ENCODE data around the gene RNASE12.
"Not testable (repeated sequence)": the region's sequence is repeated elsewhere in the genome, so short reads cannot be mapped to it uniquely, and the experiment has no call there.

The RNASE12 gene

DNA sequence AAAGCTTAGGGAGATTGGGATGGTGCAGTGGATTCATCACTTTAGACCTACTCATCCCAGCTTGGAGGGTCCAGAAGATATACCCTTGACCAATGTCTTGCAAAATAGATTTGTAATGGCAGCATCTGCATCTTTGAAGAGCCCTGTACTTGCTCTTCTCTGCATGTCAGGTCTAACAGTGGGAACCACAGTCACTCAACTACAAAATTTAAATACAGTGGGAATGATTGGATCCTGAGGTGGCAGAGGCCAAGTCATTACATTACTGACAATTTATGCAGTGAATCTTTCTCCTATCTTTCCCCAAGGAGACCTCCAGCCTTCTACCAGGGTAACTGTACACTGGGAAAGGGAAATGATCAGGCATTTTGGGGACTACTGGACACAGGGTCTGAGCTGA is 22.1 kb downstream of the RNASE12 start:
- H3K27ac ChIP-seq (ENCODE audit: poor library complexity, severe bottlenecking) = no peak overlapping the region
- TF ChIP-seq, protein P1, sequence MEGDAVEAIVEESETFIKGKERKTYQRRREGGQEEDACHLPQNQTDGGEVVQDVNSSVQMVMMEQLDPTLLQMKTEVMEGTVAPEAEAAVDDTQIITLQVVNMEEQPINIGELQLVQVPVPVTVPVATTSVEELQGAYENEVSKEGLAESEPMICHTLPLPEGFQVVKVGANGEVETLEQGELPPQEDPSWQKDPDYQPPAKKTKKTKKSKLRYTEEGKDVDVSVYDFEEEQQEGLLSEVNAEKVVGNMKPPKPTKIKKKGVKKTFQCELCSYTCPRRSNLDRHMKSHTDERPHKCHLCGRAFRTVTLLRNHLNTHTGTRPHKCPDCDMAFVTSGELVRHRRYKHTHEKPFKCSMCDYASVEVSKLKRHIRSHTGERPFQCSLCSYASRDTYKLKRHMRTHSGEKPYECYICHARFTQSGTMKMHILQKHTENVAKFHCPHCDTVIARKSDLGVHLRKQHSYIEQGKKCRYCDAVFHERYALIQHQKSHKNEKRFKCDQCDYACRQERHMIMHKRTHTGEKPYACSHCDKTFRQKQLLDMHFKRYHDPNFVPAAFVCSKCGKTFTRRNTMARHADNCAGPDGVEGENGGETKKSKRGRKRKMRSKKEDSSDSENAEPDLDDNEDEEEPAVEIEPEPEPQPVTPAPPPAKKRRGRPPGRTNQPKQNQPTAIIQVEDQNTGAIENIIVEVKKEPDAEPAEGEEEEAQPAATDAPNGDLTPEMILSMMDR (IDR thresholded peaks at IDR 0.05; ENCODE audit: poor library complexity, severe bottlenecking) = no peak
- DNase-seq (ENCODE audit: low spot score) (no peak), ATAC-seq (ENCODE audit: low read depth) (no peak)
- H3K4me3 ChIP-seq (ENCODE audit: severe bottlenecking) = no peak overlapping the region
- no peaks in the 10 kb centered on the region for H3K4me1 ChIP-seq (ENCODE audit: insufficient read depth, poor library complexity, severe bottlenecking)
- H3K27me3 ChIP-seq (ENCODE audit: insufficient read depth, poor library complexity, severe bottlenecking) = no peaks in the 10 kb centered on the region
- no peaks in the 10 kb centered on the region for H3K36me3 ChIP-seq (ENCODE audit: low read depth)
- no peaks in the 10 kb centered on the region for H3K9me3 ChIP-seq (ENCODE audit: severe bottlenecking)

DNA sequence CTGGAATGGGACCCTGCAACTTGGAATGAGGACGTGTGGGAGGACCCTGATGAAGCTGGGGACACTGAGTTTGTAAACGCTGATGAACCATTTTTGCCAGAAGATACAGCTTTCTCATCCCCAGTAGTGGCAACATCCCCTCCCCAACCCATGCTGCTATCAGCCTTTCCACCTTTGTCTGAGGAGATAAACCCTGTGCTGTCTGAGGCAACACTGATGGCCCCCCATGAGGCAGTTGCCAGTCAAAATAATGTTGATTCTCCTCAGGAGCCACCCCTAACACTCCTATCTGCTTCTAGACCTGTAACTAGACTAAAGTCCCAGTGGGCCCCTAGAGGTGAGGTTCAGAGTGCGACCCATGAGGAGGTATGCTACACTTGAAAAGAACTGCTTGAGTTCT is 22.8 kb downstream of the RNASE12 start:
- no peak for DNase-seq (ENCODE audit: low spot score)
- TF ChIP-seq, protein P1 (IDR thresholded peaks at IDR 0.05; ENCODE audit: poor library complexity, severe bottlenecking) = no peak
- Histone ChIP-seq H3K27ac (ENCODE audit: poor library complexity, severe bottlenecking) (no peak overlapping the region), H3K27me3 (ENCODE audit: insufficient read depth, poor library complexity, severe bottlenecking) (no peaks in the 10 kb centered on the region), H3K4me1 (ENCODE audit: insufficient read depth, poor library complexity, severe bottlenecking) (no peaks in the 10 kb centered on the region), H3K9me3 (ENCODE audit: severe bottlenecking) (no peaks in the 10 kb centered on the region), H3K36me3 (ENCODE audit: low read depth) (no peaks in the 10 kb centered on the region), H3K4me3 (ENCODE audit: severe bottlenecking) (no peak overlapping the region)
- ATAC-seq (ENCODE audit: low read depth) = no peak

DNA sequence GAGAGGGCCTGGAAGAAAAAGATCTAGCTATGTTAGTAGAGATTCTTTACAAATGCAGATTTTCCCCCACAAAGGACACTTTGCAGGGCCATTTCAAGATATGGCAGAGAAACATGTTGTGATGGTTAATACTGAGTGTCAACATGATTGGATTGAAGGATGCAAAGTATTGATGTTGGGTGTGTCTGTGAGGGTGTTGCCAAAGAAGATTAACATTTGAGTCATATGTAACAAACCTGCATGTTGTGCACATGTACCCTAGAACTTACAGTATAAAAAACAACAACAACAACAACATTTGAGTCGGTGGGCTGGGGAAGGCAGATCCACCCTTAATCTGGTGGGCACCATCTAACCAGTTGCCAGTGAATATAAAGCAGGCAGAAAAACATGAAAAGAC is 24.0 kb downstream of the RNASE12 start:
- not testable (repeated sequence) for H3K27ac ChIP-seq (ENCODE audit: poor library complexity, severe bottlenecking); DNase-seq (ENCODE audit: low spot score); ATAC-seq (ENCODE audit: low read depth); H3K4me1 ChIP-seq (ENCODE audit: insufficient read depth, poor library complexity, severe bottlenecking); H3K9me3 ChIP-seq (ENCODE audit: severe bottlenecking); H3K36me3 ChIP-seq (ENCODE audit: low read depth); H3K27me3 ChIP-seq (ENCODE audit: insufficient read depth, poor library complexity, severe bottlenecking); H3K4me3 ChIP-seq (ENCODE audit: severe bottlenecking)

DNA sequence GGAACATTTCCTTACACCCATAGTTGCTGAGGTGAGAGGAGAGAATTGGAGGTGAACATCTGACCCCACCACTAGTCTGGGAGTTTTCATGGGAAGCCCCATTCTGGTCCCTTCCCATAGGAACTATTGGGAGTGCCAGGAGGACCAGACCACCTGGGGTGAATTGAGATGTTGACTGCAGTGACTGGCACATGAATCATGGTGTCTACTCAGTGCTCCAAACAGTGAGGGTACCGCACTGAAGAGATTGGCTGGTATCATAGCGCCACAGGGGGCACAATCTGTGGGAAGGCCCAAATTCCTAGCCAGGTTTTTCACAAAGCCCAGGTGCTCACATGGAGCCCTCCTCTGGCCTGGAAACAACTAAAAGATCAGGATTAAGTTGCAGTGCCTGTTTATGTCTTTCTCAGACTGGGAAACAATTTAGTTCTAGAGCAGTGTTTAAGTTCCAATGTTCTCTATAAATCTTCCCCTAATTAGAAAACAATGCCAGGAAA is 26.6 kb downstream of the RNASE12 start:
- ATAC-seq (ENCODE audit: low read depth) = no peak
- Histone ChIP-seq H3K27me3 (ENCODE audit: insufficient read depth, poor library complexity, severe bottlenecking) (no peaks in the 10 kb centered on the region), H3K4me3 (ENCODE audit: severe bottlenecking) (no peak overlapping the region), H3K4me1 (ENCODE audit: insufficient read depth, poor library complexity, severe bottlenecking) (no peaks in the 10 kb centered on the region), H3K27ac (ENCODE audit: poor library complexity, severe bottlenecking) (no peak overlapping the region), H3K36me3 (ENCODE audit: low read depth) (no peaks in the 10 kb centered on the region), H3K9me3 (ENCODE audit: severe bottlenecking) (no peaks in the 10 kb centered on the region)
- TF ChIP-seq, protein P1 (IDR thresholded peaks at IDR 0.05; ENCODE audit: poor library complexity, severe bottlenecking) = no peak
- DNase-seq (ENCODE audit: low spot score) = no peak

DNA sequence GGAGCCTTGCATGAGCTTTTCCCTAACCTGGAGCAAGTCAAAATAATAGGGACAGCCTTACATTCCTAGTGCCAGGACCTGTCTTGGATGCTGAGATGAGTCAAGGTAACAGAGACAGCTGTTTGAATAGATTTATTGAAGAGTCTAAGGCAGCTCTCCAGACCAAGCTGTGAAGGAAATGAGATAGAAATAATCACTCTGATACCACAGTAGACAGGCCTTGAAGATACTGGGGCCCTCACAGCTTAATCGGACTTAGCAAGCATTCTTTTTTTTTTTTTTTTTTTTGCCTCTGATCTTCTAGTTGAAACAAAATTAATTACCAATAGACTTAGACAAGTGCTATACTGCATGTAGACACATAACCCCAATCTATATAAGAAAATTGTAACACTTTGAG is 27.2 kb downstream of the RNASE12 start:
- ATAC-seq (ENCODE audit: low read depth) (no peak), DNase-seq (ENCODE audit: low spot score) (no peak)
- Histone ChIP-seq H3K36me3 (ENCODE audit: low read depth) (no peaks in the 10 kb centered on the region), H3K4me3 (ENCODE audit: severe bottlenecking) (no peak overlapping the region), H3K9me3 (ENCODE audit: severe bottlenecking) (no peaks in the 10 kb centered on the region), H3K27ac (ENCODE audit: poor library complexity, severe bottlenecking) (no peak overlapping the region), H3K27me3 (ENCODE audit: insufficient read depth, poor library complexity, severe bottlenecking) (no peaks in the 10 kb centered on the region), H3K4me1 (ENCODE audit: insufficient read depth, poor library complexity, severe bottlenecking) (no peaks in the 10 kb centered on the region)
- TF ChIP-seq, protein P1 (IDR thresholded peaks at IDR 0.05; ENCODE audit: poor library complexity, severe bottlenecking) = no peak
